Keratinocyte (primary cell): ENCODE data around the gene DMRTA2. TPM values are rescaled to one million over a fixed set of nuclear protein-coding genes. Genes with fewer than 3 reads are reported as not detected.
A peak's percentile ranks its signal among the peaks of the same experiment; 100 is the strongest.

ENCODE experiments used
- DNase-seq: peaks from one replicate; pipeline ENCODE4 v3.0.0-alpha.2; 2011; ENCODE audit warnings: low read depth, missing footprints, low spot score
- FAIRE-seq: peaks from 2 replicates; lab custom pipeline; 2011; peaks lifted over from hg19 to GRCh38; lab: Jason Lieb, UNC
- H2AFZ ChIP-seq: 2 replicates; pipeline ENCODE4 v1.6.0; 2012; ENCODE audit warnings: low read length, control low read depth, inconsistent platforms; ENCODE audit not compliant: control insufficient read depth
- H3K27ac ChIP-seq: 2 replicates; pipeline ENCODE4 v1.5.1; 2011; ENCODE audit warnings: low read length; ENCODE audit not compliant: control insufficient read depth, insufficient read depth
- H3K27me3 ChIP-seq: 3 replicates; pipeline ENCODE4 v1.6.0; 2011; ENCODE audit warnings: low read length; ENCODE audit not compliant: control insufficient read depth, insufficient read depth; ENCODE audit errors: extremely low read depth
- H3K36me3 ChIP-seq, 2 experiments: 2 replicates in 1 of 2; 3 replicates in 1 of 2; pipeline ENCODE4 v1.5.1; 2011; ENCODE audit warnings: low read length in 2 of 2, mild to moderate bottlenecking in 1 of 2; ENCODE audit not compliant: control insufficient read depth in 2 of 2, insufficient read depth in 2 of 2; ENCODE audit errors: extremely low read depth in 1 of 2
- H3K4me1 ChIP-seq: 3 replicates; pipeline ENCODE4 v1.5.1; 2011; ENCODE audit warnings: low read length; ENCODE audit not compliant: control insufficient read depth, insufficient read depth; ENCODE audit errors: extremely low read depth
- H3K4me2 ChIP-seq: 3 replicates; pipeline ENCODE4 v1.6.0; 2011; ENCODE audit warnings: low read depth, low read length; ENCODE audit not compliant: control insufficient read depth, insufficient read depth; ENCODE audit errors: extremely low read depth
- H3K4me3 ChIP-seq, 3 experiments: fragments of 200-600 bp in 1 of 3; sonication (generic) in 1 of 3; 2 replicates in 2 of 3; 3 replicates in 1 of 3; pipeline ENCODE4 v1.5.1; 2011 to 2016; ENCODE audit warnings: low read length in 3 of 3, mild to moderate bottlenecking in 3 of 3, control low read depth in 2 of 3, inconsistent platforms in 1 of 3, low read depth in 1 of 3, mixed read lengths in 1 of 3, mixed run types in 1 of 3, moderate library complexity in 1 of 3; ENCODE audit not compliant: control insufficient read depth in 2 of 3, insufficient read depth in 2 of 3; ENCODE audit errors: extremely low read depth in 1 of 3
- H3K79me2 ChIP-seq: 2 replicates; pipeline ENCODE4 v1.6.0; 2012; ENCODE audit warnings: low read length; ENCODE audit not compliant: control insufficient read depth, insufficient read depth
- H3K9ac ChIP-seq: 3 replicates; pipeline ENCODE4 v1.6.0; 2011; ENCODE audit warnings: low read length; ENCODE audit not compliant: control insufficient read depth, insufficient read depth; ENCODE audit errors: extremely low read depth
- H3K9me1 ChIP-seq: 3 replicates; pipeline ENCODE4 v1.6.0; 2011; ENCODE audit warnings: low read length; ENCODE audit not compliant: control insufficient read depth, insufficient read depth; ENCODE audit errors: extremely low read depth
- H3K9me3 ChIP-seq: 2 replicates; pipeline ENCODE4 v1.5.1; 2012; ENCODE audit warnings: low read depth, low read length; ENCODE audit not compliant: control insufficient read depth
- H4K20me1 ChIP-seq: 3 replicates; pipeline ENCODE4 v1.6.0; 2011; ENCODE audit warnings: low read length; ENCODE audit not compliant: control insufficient read depth, insufficient read depth; ENCODE audit errors: extremely low read depth
- EZH2 ChIP-seq: IDR thresholded peaks from one replicate; pipeline ENCODE4 v1.6.1; 2012; ENCODE audit warnings: inconsistent platforms, mild to moderate bottlenecking, low read length, moderate library complexity
- dilution Hi-C: fragments of 300-500 bp; cut with MboI; formaldehyde crosslinking; loops from one replicate; pipeline ENCODE4 v1.7.0; 2020; ENCODE audit warnings: low sequenced_read_pairs; ENCODE audit not compliant: extremely low pct_ligation_motif_present
- polyA plus RNA-seq, 5 experiments: library from polyadenylated mRNA; depleted of rRNA in 3 of 5; stranded (reverse) in 3 of 5; stranded (forward) in 1 of 5; unstranded in 1 of 5; fragments of >200 nt; gene quantifications; 1 replicate in 1 of 5; 2 replicates in 3 of 5; 3 replicates in 1 of 5; pipeline versions ENCODE4 v1.2.1 to v1.2.3, GENCODE V29; 2011 to 2012; ENCODE audit warnings: missing spikeins in 2 of 5, low read depth in 1 of 5, low replicate concordance in 1 of 5
- TF ChIP-seq, protein P1 (sequence below), 3 experiments: IDR thresholded peaks in 1 of 3; conservative IDR thresholded peaks in 1 of 3; optimal IDR thresholded peaks in 1 of 3; 2 replicates in 2 of 3; 3 replicates in 1 of 3; pipeline versions ENCODE3 to v1.5.1; 2011; ENCODE audit warnings: low read length in 3 of 3, mild to moderate bottlenecking in 3 of 3, moderate library complexity in 2 of 3, control low read depth in 1 of 3, inconsistent platforms in 1 of 3; ENCODE audit not compliant: insufficient read depth in 2 of 3; ENCODE audit errors: extremely low read depth in 1 of 3

The DMRTA2 gene
- polyA plus RNA-seq, 1 donor (not counting 4 experiments of a cell fraction or from before 2014, with no cell fraction given) = 0.01 TPM

DNA sequence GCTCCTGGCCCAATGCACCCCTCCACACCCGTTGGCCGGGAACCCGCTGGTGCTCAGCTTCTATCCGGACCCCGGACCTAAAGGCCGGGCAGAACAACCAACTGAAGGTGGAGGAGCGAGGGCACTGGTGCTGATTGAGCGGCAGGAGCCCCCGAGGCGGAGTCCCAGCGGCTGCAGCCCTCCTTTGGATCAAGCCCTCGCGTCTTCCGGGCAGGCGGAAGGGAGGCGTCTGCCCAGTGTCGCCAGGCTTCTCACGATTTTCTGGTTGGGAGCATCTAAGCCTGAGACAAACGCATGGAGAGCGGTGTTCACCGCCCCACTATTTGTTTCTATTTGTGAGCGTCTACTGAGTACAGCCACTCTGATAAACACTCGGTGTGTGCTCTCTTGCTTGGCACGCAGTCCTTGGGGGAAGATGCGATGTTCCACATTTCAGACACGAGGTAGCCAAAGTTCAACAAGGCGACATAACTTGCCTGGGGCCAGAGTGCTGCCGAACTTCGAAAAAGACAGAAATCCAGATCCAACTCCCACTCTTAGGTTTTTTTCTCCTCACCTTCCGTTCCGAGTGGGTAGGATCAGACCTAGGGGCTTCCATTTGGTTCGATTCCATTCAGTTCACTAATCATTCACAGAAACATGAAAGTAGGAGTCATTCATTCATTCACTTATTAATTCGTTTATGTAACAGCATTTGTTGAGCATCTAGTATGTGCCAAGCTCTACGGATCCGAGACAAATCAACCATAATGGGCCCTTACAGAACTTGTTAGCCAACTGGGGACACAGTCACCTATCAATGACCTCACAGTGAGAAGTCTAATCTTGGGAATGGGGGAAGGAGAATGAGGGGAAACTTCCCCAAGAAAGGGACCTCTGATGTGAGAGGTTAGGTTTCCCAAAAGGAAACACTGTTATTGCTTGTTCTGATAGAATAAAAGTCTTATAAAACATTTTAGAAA, 4.9 kb upstream of the DMRTA2 start:
- peaks cover 5% of the 10 kb centered on the region for H3K4me1 ChIP-seq
- dilution Hi-C loops = no loop called here
- no peak overlapping the region for H3K27ac ChIP-seq
- DNase-seq (no peak), FAIRE-seq (no peak)
- no peak overlapping the region for H2AFZ ChIP-seq
- H3K79me2 ChIP-seq = no peaks in the 10 kb centered on the region
- H3K4me2 ChIP-seq = peak overlapping the region; percentile 14
- H3K9ac ChIP-seq = no peak overlapping the region
- no peaks in the 10 kb centered on the region for H3K9me1 ChIP-seq
- peaks cover 7% of the 10 kb centered on the region for H4K20me1 ChIP-seq
- no peaks in the 10 kb centered on the region for H3K36me3 ChIP-seq
- TF ChIP-seq EZH2 = peak; percentile 94
- TF ChIP-seq, protein P1, sequence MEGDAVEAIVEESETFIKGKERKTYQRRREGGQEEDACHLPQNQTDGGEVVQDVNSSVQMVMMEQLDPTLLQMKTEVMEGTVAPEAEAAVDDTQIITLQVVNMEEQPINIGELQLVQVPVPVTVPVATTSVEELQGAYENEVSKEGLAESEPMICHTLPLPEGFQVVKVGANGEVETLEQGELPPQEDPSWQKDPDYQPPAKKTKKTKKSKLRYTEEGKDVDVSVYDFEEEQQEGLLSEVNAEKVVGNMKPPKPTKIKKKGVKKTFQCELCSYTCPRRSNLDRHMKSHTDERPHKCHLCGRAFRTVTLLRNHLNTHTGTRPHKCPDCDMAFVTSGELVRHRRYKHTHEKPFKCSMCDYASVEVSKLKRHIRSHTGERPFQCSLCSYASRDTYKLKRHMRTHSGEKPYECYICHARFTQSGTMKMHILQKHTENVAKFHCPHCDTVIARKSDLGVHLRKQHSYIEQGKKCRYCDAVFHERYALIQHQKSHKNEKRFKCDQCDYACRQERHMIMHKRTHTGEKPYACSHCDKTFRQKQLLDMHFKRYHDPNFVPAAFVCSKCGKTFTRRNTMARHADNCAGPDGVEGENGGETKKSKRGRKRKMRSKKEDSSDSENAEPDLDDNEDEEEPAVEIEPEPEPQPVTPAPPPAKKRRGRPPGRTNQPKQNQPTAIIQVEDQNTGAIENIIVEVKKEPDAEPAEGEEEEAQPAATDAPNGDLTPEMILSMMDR (optimal IDR thresholded peaks at IDR 0.05 in 1 of 3, IDR thresholded peaks at IDR 0.05 in 1 of 3, conservative IDR thresholded peaks at IDR 0.05 in 1 of 3; ENCODE audit: extremely low read depth in 1 of 3, insufficient read depth in 2 of 3, low read length in 3 of 3) = no peak
- H3K9me3 ChIP-seq = no peaks in the 10 kb centered on the region
- H3K4me3 ChIP-seq = no peak overlapping the region
- peaks cover 96% of the 10 kb centered on the region for H3K27me3 ChIP-seq

DNA sequence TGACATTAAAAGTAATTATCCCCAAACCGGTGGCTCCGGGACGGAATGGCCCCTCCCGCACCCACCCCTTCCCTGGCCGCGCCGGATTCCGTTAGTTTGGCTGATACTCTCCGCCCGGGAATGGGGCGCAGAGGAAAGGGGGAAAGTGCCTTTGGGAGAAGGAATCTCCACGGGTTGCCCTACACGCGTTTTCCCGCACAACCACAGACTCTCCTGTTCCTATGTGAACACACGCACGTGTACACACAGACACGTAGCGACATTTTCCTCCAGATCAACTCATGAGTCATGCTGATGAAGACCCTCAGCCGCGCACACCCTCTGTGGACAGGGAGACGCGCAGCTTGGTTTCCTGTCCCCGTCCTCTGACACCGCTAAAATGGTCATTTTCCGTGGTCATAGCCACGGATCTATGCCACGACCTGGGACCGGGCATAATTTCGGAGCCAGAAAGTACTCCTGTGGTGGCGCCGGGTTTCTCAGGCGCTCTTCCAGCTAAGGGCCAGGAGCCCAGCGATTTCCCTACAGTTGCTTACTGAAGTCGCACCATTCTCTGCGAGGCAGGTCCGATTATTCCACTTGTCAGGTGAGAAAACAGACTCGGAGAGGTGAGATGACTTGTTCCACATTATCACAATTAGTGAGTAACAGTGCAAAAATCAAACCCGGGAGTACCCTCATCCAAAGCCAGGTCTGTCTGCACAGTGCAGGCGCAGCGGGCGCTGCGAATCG, 4.0 kb upstream of the DMRTA2 start:
- peak; percentile 97 for TF ChIP-seq EZH2
- TF ChIP-seq, protein P1 (optimal IDR thresholded peaks at IDR 0.05 in 1 of 3, IDR thresholded peaks at IDR 0.05 in 1 of 3, conservative IDR thresholded peaks at IDR 0.05 in 1 of 3; ENCODE audit: extremely low read depth in 1 of 3, insufficient read depth in 2 of 3, low read length in 3 of 3) = no peak
- Histone ChIP-seq H4K20me1 (peaks cover 7% of the 10 kb centered on the region), H3K36me3 (no peaks in the 10 kb centered on the region), H3K9ac (no peak overlapping the region), H3K4me1 (peaks cover 5% of the 10 kb centered on the region), H3K27ac (no peak overlapping the region), H3K27me3 (peaks cover 98% of the 10 kb centered on the region), H2AFZ (no peak overlapping the region), H3K9me1 (no peaks in the 10 kb centered on the region), H3K4me3 (peak overlapping the region in 1 of 3 experiments; percentile 13), H3K4me2 (peak overlapping the region; percentile 14), H3K9me3 (no peaks in the 10 kb centered on the region), H3K79me2 (no peaks in the 10 kb centered on the region)
- dilution Hi-C loops = no loop called here
- DNase-seq = no peak
- FAIRE-seq = no peak
